ENCODE measurements around the gene MAN1C1. TPM values are rescaled to one million over a fixed set of nuclear protein-coding genes. Genes with fewer than 3 reads are reported as not detected.

Gene MAN1C1
- total and polyA plus RNA-seq, 7 donors: 0.69 to 32.1 (median 12.8) TPM

GRCh38 chr1:25825605-25826004, 209.0 kb downstream of the MAN1C1 start:
- H3K27ac ChIP-seq: no peak overlapping the region
- H3K36me3 ChIP-seq: peaks cover 21 to 63% (median 49%) of the 10 kb centered on the region in 4 donors
- no peaks in the 10 kb centered on the region for H3K27me3 ChIP-seq
- WGBS, 2 donors: 94 to 95% methylated on average over 2 of the region's 2 CpGs
- no peaks in the 10 kb centered on the region for H3K9me3 ChIP-seq
- DNase-seq: no peak
- intact Hi-C loops (cut with DNase I): no loop called here
- TF ChIP-seq, protein P1, sequence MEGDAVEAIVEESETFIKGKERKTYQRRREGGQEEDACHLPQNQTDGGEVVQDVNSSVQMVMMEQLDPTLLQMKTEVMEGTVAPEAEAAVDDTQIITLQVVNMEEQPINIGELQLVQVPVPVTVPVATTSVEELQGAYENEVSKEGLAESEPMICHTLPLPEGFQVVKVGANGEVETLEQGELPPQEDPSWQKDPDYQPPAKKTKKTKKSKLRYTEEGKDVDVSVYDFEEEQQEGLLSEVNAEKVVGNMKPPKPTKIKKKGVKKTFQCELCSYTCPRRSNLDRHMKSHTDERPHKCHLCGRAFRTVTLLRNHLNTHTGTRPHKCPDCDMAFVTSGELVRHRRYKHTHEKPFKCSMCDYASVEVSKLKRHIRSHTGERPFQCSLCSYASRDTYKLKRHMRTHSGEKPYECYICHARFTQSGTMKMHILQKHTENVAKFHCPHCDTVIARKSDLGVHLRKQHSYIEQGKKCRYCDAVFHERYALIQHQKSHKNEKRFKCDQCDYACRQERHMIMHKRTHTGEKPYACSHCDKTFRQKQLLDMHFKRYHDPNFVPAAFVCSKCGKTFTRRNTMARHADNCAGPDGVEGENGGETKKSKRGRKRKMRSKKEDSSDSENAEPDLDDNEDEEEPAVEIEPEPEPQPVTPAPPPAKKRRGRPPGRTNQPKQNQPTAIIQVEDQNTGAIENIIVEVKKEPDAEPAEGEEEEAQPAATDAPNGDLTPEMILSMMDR (IDR thresholded peaks at IDR 0.05): no peak
- TF ChIP-seq EP300 (IDR thresholded peaks at IDR 0.05): no peak
- no peak for TF ChIP-seq POLR2AphosphoS5 (IDR thresholded peaks at IDR 0.05)
- TF ChIP-seq POLR2A (IDR thresholded peaks at IDR 0.05): no peak
- H3K4me1 ChIP-seq: peaks cover 0 to 21% (median 17%) of the 10 kb centered on the region in 4 donors
- H3K4me3 ChIP-seq: no peak overlapping the region

GRCh38 chr1:25826571-25826970, 210.0 kb downstream of the MAN1C1 start:
- H3K36me3 ChIP-seq: peaks cover 31 to 72% (median 58%) of the 10 kb centered on the region in 4 donors
- no peak overlapping the region for H3K27ac ChIP-seq
- H3K4me1 ChIP-seq: peaks cover 0 to 11% (median 8%) of the 10 kb centered on the region in 4 donors
- intact Hi-C loops (cut with DNase I): no loop called here
- TF ChIP-seq, protein P1 (IDR thresholded peaks at IDR 0.05): no peak
- no peak for TF ChIP-seq POLR2AphosphoS5 (IDR thresholded peaks at IDR 0.05)
- no peak for TF ChIP-seq POLR2A (IDR thresholded peaks at IDR 0.05)
- TF ChIP-seq EP300 (IDR thresholded peaks at IDR 0.05): no peak
- 97 to 98% methylated on average over 10 of the region's 10 CpGs for WGBS, 2 donors
- H3K9me3 ChIP-seq: no peaks in the 10 kb centered on the region
- no peak overlapping the region for H3K4me3 ChIP-seq
- no peaks in the 10 kb centered on the region for H3K27me3 ChIP-seq
- no peak for DNase-seq

DNA sequence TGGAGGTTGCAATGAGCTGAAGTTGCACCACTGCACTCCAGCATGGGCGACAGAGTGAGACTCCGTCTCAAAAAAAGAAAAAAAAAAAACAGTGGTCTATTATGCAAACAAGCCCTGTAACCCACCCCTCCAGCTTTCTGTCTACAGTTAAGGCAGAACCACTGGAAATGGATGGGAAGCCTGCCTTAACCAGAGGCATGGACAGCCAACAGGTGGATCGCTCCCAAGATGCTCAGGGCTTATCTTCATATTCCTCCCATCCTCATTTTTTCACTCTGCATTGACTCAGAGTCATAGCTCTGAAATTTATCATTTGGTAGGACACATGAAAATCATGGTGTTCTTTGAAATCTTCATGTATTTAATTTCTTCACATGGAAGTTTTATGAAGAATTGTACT, 211.9 kb downstream of the MAN1C1 start:
- no peak for DNase-seq
- no peak overlapping the region for H3K27ac ChIP-seq
- H3K4me1 ChIP-seq: no peaks in the 10 kb centered on the region
- intact Hi-C loops (cut with DNase I): no loop called here
- TF ChIP-seq, protein P1 (IDR thresholded peaks at IDR 0.05): no peak
- TF ChIP-seq POLR2AphosphoS5 (IDR thresholded peaks at IDR 0.05) (no peak), POLR2A (IDR thresholded peaks at IDR 0.05) (no peak), EP300 (IDR thresholded peaks at IDR 0.05) (no peak)
- no peak overlapping the region for H3K4me3 ChIP-seq
- peaks cover 46 to 86% (median 75%) of the 10 kb centered on the region in 4 donors for H3K36me3 ChIP-seq
- H3K9me3 ChIP-seq: no peaks in the 10 kb centered on the region
- WGBS, 2 donors: 57 to 64% methylated on average over 3 of the region's 3 CpGs
- H3K27me3 ChIP-seq: no peaks in the 10 kb centered on the region

DNA sequence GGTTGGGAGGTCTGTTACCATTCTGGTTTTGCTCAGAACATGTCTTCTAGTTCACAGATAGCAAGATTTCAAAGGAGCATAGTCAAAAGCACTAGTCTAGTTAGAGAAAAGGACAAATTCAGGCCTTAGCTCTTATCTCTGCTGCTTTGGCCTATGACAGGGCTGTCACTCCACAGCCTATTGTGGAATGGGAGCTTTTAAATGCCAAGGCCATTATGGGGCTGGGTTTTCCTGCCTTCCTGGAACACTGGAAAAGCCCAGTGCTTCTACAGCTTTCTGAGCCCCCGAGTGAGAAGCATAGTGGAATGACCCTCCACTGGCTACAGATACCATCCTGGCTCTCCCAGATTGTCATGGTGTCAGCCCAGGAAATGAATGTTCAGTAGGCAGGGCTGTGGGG, 212.5 kb downstream of the MAN1C1 start:
- WGBS, 2 donors: 86 to 92% methylated on average over 1 of the region's 1 CpG
- H3K27me3 ChIP-seq: no peaks in the 10 kb centered on the region
- H3K27ac ChIP-seq: no peak overlapping the region
- no peak for DNase-seq
- no peak overlapping the region for H3K4me3 ChIP-seq
- no peaks in the 10 kb centered on the region for H3K9me3 ChIP-seq
- TF ChIP-seq EP300 (IDR thresholded peaks at IDR 0.05) (no peak), POLR2A (IDR thresholded peaks at IDR 0.05) (no peak), POLR2AphosphoS5 (IDR thresholded peaks at IDR 0.05) (no peak)
- TF ChIP-seq, protein P1 (IDR thresholded peaks at IDR 0.05): no peak
- H3K4me1 ChIP-seq: no peaks in the 10 kb centered on the region
- H3K36me3 ChIP-seq: peaks cover 46 to 88% (median 76%) of the 10 kb centered on the region in 4 donors
- intact Hi-C loops (cut with DNase I): no loop called here

GRCh38 chr1:25831569-25832196, 215.1 kb downstream of the MAN1C1 start:
- Histone ChIP-seq H3K4me1 (no peaks in the 10 kb centered on the region), H3K27ac (no peak overlapping the region), H3K36me3 (peaks cover 46 to 91% (median 66%) of the 10 kb centered on the region in 4 donors), H3K9me3 (no peaks in the 10 kb centered on the region), H3K27me3 (no peaks in the 10 kb centered on the region), H3K4me3 (no peak overlapping the region)
- DNase-seq: no peak
- 49 to 51% methylated on average over 5 of the region's 5 CpGs for WGBS, 2 donors
- intact Hi-C loops (cut with DNase I): no loop called here
- TF ChIP-seq POLR2A (IDR thresholded peaks at IDR 0.05) (no peak), EP300 (IDR thresholded peaks at IDR 0.05) (no peak), POLR2AphosphoS5 (IDR thresholded peaks at IDR 0.05) (no peak)
- TF ChIP-seq, protein P1 (IDR thresholded peaks at IDR 0.05): no peak

All from sigmoid colon (tissue), 7 donors.